Measurements from ENCODE around the gene ETFBKMT.
"Not testable (repeated sequence)": the region's sequence is repeated elsewhere in the genome, so short reads cannot be mapped to it uniquely, and the experiment has no call there.

Gene ETFBKMT

DNA sequence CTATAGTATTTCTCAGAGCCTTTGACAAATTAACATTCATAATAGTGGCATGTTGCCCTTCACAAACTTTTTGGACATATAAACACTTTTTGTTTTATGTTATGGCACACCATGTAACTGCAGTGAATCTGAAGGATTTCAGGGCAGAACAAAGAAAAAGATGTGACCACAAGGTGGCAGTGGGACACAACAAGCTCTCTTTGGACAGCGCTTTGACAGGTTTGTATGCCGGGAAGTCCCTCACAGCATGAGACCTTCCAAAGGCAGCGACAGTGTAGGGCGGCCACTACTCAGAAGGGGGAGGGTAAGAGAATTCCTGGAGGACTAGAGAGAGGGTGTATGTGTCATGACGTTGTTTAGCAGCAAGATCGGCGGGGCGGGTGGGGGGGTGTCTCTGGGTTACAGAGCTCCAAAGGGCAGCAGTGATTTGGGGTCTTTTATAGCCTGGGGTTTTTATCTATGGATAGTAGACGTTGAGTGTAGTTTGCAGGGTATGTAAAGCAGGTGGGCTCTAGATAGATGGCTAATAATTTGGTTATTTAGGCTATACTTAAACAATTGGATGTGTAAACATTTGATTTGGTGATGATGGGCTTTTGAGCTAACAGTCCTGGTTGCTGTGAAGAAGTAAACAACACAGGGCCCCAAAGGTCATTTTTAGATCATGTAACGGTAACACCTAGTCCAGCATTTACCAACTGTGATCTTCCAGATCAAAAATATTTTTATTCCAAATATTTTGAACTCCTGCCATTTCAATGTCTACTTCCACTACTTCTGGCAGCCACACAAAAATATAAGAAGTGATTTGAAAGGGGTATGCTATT is 22.9 kb downstream of the ETFBKMT start:
- H3K4me3 ChIP-seq (ENCODE audit: low read depth in 1 of 5, low read length in 5 of 5): no peak overlapping the region
- no peaks in the 10 kb centered on the region for H3K27me3 ChIP-seq (ENCODE audit: control insufficient read depth in 5 of 5, insufficient read depth in 4 of 5, low read length in 5 of 5)
- peaks cover 0 to 4% (median 0%) of the 10 kb centered on the region in 5 donors for H3K4me1 ChIP-seq (ENCODE audit: control insufficient read depth in 5 of 5, insufficient read depth in 5 of 5, low read length in 5 of 5)
- peaks cover 0 to 5% (median 3%) of the 10 kb centered on the region in 5 donors for H3K36me3 ChIP-seq (ENCODE audit: control insufficient read depth in 5 of 5, insufficient read depth in 5 of 5, low read length in 5 of 5)
- H3K9me3 ChIP-seq (ENCODE audit: control insufficient read depth in 5 of 5, low read length in 5 of 5): peaks cover 0 to 14% (median 7%) of the 10 kb centered on the region in 5 donors
- no peak overlapping the region for H3K9ac ChIP-seq (ENCODE audit: low read length in 5 of 5)
- no peak overlapping the region for H3K27ac ChIP-seq (ENCODE audit: low read depth, low read length)

DNA sequence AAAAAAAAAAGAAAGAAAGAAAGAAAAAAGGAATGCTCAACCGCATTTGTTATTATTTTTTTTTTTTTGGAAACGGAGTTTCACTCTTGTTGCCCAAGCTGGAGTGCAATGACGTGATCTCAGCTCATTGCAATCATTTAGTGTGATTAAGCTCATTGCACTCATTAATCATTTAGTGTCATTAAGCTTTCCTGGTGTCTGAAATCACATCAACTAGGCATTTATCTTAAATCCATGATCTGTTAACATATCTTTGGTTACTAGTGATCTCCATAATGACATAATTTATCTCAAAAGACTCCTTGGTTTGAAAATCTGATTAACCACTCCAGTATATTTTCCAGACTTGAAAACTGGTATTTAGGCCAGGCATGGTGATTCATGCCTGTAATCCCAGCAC is 26.3 kb downstream of the ETFBKMT start:
- Histone ChIP-seq H3K4me1 (ENCODE audit: control insufficient read depth in 5 of 5, insufficient read depth in 5 of 5, low read length in 5 of 5) (peaks cover 0 to 4% (median 0%) of the 10 kb centered on the region in 5 donors), H3K27ac (ENCODE audit: low read depth, low read length) (no peak overlapping the region), H3K9ac (ENCODE audit: low read length in 5 of 5) (no peak overlapping the region), H3K9me3 (ENCODE audit: control insufficient read depth in 5 of 5, low read length in 5 of 5) (peaks cover 0 to 14% (median 7%) of the 10 kb centered on the region in 5 donors), H3K27me3 (ENCODE audit: control insufficient read depth in 5 of 5, insufficient read depth in 4 of 5, low read length in 5 of 5) (no peaks in the 10 kb centered on the region), H3K4me3 (ENCODE audit: low read depth in 1 of 5, low read length in 5 of 5) (no peak overlapping the region), H3K36me3 (ENCODE audit: control insufficient read depth in 5 of 5, insufficient read depth in 5 of 5, low read length in 5 of 5) (peaks cover 0 to 10% (median 3%) of the 10 kb centered on the region in 5 donors)

DNA sequence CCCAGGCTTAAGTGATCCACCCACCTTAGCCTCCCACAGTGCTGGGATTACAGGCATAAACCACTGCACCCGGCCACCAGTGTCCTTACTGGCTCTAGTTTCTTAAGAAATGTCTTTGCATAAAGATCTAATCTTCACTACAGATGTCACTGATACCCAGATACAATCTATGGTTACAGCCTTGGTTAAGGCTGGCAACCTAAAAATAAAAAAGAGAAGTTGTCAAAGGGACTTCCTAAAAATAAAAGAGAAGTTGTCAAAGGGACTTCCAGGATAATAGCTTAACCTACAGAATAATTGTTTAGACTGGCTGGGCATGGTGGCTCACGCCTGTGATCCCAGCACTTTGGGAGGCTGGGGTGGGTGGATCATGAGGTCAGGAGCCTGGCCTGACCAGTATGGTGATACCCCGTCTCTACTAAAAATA is 27.6 kb downstream of the ETFBKMT start:
- Histone ChIP-seq H3K27me3 (ENCODE audit: control insufficient read depth in 5 of 5, insufficient read depth in 4 of 5, low read length in 5 of 5) (no peaks in the 10 kb centered on the region), H3K9me3 (ENCODE audit: control insufficient read depth in 5 of 5, low read length in 5 of 5) (peaks cover 0 to 14% (median 7%) of the 10 kb centered on the region in 5 donors), H3K4me3 (ENCODE audit: low read depth in 1 of 5, low read length in 5 of 5) (no peak overlapping the region), H3K27ac (ENCODE audit: low read depth, low read length) (no peak overlapping the region), H3K9ac (ENCODE audit: low read length in 5 of 5) (no peak overlapping the region), H3K36me3 (ENCODE audit: control insufficient read depth in 5 of 5, insufficient read depth in 5 of 5, low read length in 5 of 5) (peaks cover 0 to 10% (median 3%) of the 10 kb centered on the region in 5 donors), H3K4me1 (ENCODE audit: control insufficient read depth in 5 of 5, insufficient read depth in 5 of 5, low read length in 5 of 5) (peaks cover 0 to 4% (median 0%) of the 10 kb centered on the region in 5 donors)

DNA sequence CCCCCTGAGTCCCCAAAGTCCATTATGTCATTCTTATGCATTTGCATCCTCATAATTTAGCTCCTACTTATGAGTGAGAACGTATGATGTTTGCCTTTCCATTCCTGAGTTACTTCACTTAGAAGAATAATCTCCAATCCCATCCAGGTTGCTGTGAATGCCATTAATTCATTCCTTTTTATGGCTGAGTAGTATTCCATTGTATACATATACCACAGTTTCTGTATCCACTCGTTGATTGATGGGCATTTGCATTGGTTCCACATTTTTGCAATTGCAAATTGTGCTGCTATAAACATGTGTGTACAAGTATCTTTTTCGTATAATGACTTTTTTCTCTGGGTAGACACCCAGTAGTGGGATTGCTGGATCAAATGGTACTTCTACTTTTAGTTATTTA is 30.4 kb downstream of the ETFBKMT start:
- H3K27me3 ChIP-seq (ENCODE audit: control insufficient read depth in 5 of 5, insufficient read depth in 4 of 5, low read length in 5 of 5); H3K4me3 ChIP-seq (ENCODE audit: low read depth in 1 of 5, low read length in 5 of 5); H3K9ac ChIP-seq (ENCODE audit: low read length in 5 of 5); H3K9me3 ChIP-seq (ENCODE audit: control insufficient read depth in 5 of 5, low read length in 5 of 5); H3K27ac ChIP-seq (ENCODE audit: low read depth, low read length); H3K36me3 ChIP-seq (ENCODE audit: control insufficient read depth in 5 of 5, insufficient read depth in 5 of 5, low read length in 5 of 5); H3K4me1 ChIP-seq (ENCODE audit: control insufficient read depth in 5 of 5, insufficient read depth in 5 of 5, low read length in 5 of 5): not testable (repeated sequence)

DNA sequence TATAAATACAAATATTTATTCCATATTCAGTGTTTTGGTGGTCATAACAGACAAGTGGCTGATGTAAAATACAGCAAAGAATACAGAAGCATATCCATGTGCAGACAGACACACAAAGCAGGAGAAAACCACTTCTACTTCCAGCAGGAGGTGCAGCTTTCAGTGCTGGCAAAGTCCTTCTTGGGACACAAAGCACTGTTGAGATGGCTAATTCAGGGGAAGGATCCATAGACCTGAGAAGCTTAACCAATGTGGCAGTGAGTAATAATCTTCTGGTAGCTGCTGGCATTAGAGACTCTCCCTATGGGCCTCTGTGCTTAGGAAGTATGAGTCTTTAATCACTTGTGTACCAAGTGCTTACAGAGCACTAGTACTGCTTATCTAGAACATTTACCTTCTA is 42.6 kb downstream of the ETFBKMT start:
- H3K4me3 ChIP-seq (ENCODE audit: low read depth in 1 of 5, low read length in 5 of 5): no peak overlapping the region
- no peak overlapping the region for H3K9ac ChIP-seq (ENCODE audit: low read length in 5 of 5)
- no peaks in the 10 kb centered on the region for H3K27me3 ChIP-seq (ENCODE audit: control insufficient read depth in 5 of 5, insufficient read depth in 4 of 5, low read length in 5 of 5)
- no peak overlapping the region for H3K27ac ChIP-seq (ENCODE audit: low read depth, low read length)
- no peaks in the 10 kb centered on the region for H3K9me3 ChIP-seq (ENCODE audit: control insufficient read depth in 5 of 5, low read length in 5 of 5)
- H3K4me1 ChIP-seq (ENCODE audit: control insufficient read depth in 5 of 5, insufficient read depth in 5 of 5, low read length in 5 of 5): no peaks in the 10 kb centered on the region
- H3K36me3 ChIP-seq (ENCODE audit: control insufficient read depth in 5 of 5, insufficient read depth in 5 of 5, low read length in 5 of 5): peaks cover 4 to 17% (median 14%) of the 10 kb centered on the region in 5 donors

DNA sequence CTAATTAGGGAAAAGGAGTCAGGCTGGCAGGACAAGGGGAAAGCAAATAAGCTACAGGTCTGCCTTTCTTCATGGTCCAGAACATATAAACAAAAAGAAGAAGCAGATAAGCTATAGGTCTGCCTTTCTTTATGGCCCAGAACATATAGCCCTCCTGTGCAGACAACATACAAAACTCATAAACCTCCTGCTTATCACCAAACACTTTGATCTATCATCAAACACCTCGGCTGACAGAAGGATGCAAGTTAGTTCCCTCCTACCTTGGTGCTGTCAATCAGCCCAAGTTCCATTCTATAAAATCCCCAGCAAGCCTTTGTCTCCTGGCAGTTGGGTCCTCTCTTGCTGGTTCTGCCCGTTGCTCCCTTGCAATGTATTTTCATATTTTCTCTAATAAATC is 46.1 kb downstream of the ETFBKMT start:
- Histone ChIP-seq H3K9me3 (ENCODE audit: control insufficient read depth in 5 of 5, low read length in 5 of 5) (peaks cover 0 to 5% (median 0%) of the 10 kb centered on the region in 5 donors), H3K27ac (ENCODE audit: low read depth, low read length) (no peak overlapping the region), H3K4me1 (ENCODE audit: control insufficient read depth in 5 of 5, insufficient read depth in 5 of 5, low read length in 5 of 5) (no peaks in the 10 kb centered on the region), H3K4me3 (ENCODE audit: low read depth in 1 of 5, low read length in 5 of 5) (no peak overlapping the region), H3K27me3 (ENCODE audit: control insufficient read depth in 5 of 5, insufficient read depth in 4 of 5, low read length in 5 of 5) (no peaks in the 10 kb centered on the region), H3K36me3 (ENCODE audit: control insufficient read depth in 5 of 5, insufficient read depth in 5 of 5, low read length in 5 of 5) (peaks cover 0 to 10% (median 0%) of the 10 kb centered on the region in 5 donors), H3K9ac (ENCODE audit: low read length in 5 of 5) (no peak overlapping the region)

DNA sequence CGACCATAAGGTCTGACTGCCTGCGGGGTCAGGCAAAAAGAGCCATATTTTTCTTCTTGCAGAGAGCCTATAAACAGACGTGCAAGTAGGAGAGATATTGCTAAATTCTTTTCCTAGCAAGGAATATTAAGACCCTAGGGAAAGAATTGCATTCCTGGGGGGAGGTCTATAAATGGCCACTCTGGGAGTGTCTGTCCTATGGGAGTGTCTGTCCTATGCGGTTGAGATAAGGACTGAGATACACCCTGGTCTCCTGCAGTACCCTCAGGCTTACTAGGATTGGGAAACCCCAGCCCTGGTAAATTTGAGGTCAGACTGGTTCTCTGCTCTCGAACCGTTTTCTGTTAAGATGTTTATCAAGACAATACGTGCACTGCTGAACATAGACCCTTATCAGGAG is 48.6 kb downstream of the ETFBKMT start:
- H3K27ac ChIP-seq (ENCODE audit: low read depth, low read length); H3K4me1 ChIP-seq (ENCODE audit: control insufficient read depth in 5 of 5, insufficient read depth in 5 of 5, low read length in 5 of 5); H3K9ac ChIP-seq (ENCODE audit: low read length in 5 of 5); H3K9me3 ChIP-seq (ENCODE audit: control insufficient read depth in 5 of 5, low read length in 5 of 5); H3K4me3 ChIP-seq (ENCODE audit: low read depth in 1 of 5, low read length in 5 of 5); H3K36me3 ChIP-seq (ENCODE audit: control insufficient read depth in 5 of 5, insufficient read depth in 5 of 5, low read length in 5 of 5); H3K27me3 ChIP-seq (ENCODE audit: control insufficient read depth in 5 of 5, insufficient read depth in 4 of 5, low read length in 5 of 5): not testable (repeated sequence)

DNA sequence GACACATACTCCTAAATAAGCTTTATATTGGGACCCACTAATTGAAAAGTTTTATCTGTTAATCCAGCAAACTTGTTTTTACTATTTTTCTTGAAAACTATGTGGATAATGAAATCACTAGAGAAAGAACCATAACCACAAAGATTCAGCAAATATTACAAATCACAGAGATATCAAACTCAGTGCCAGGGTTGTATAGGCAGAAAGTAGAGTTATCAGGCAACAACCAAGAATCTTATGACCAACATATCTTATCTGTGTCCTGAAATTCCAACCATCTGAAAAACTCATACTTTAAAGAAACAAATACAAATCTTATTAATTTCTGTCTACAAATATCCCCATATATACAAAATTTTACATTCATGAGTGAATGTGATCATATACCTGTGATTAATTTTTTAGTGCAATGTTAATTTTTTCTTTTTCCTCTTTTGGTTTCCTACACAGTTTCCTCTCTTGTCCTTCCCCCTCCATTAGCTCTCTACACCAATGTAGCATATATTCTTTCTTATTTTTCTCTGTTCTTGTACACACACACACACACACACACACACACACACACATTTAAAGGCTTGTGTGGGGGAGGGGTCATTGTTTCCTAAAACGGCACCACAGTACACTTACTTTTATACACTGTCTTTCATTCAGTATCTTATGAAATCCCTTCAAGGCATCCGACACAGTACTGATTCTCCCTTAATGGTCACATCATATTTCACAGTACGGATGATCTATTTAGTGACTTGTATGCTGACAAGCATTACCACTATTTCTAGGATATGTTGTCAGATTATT is 50.7 kb downstream of the ETFBKMT start:
- Histone ChIP-seq H3K4me1 (ENCODE audit: control insufficient read depth in 5 of 5, insufficient read depth in 5 of 5, low read length in 5 of 5) (no peaks in the 10 kb centered on the region), H3K9me3 (ENCODE audit: control insufficient read depth in 5 of 5, low read length in 5 of 5) (peaks cover 0 to 5% (median 0%) of the 10 kb centered on the region in 5 donors), H3K27ac (ENCODE audit: low read depth, low read length) (no peak overlapping the region), H3K36me3 (ENCODE audit: control insufficient read depth in 5 of 5, insufficient read depth in 5 of 5, low read length in 5 of 5) (peaks cover 0 to 10% (median 0%) of the 10 kb centered on the region in 5 donors), H3K27me3 (ENCODE audit: control insufficient read depth in 5 of 5, insufficient read depth in 4 of 5, low read length in 5 of 5) (no peaks in the 10 kb centered on the region), H3K9ac (ENCODE audit: low read length in 5 of 5) (no peak overlapping the region), H3K4me3 (ENCODE audit: low read depth in 1 of 5, low read length in 5 of 5) (no peak overlapping the region)

DNA sequence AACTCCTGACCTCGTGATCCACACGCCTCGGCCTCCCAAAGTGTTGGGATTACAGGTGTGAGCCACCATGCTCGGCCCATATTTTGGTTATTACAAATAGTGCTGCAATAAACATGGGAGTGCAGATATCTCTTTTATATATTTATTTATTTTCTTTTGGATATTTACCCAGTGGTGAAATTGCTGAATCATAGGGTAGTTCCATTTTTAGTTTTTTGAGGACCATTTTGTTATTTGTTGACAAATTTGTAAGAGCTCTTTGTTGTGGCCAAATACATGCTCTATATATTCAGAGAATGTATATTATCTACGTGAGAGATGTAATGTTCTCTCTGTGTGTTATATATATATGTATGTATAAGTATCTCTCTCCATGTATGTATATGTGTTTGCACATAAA is 53.4 kb downstream of the ETFBKMT start:
- H3K27me3 ChIP-seq (ENCODE audit: control insufficient read depth in 5 of 5, insufficient read depth in 4 of 5, low read length in 5 of 5): no peaks in the 10 kb centered on the region
- no peaks in the 10 kb centered on the region for H3K4me1 ChIP-seq (ENCODE audit: control insufficient read depth in 5 of 5, insufficient read depth in 5 of 5, low read length in 5 of 5)
- peaks cover 0 to 5% (median 0%) of the 10 kb centered on the region in 5 donors for H3K9me3 ChIP-seq (ENCODE audit: control insufficient read depth in 5 of 5, low read length in 5 of 5)
- H3K4me3 ChIP-seq (ENCODE audit: low read depth in 1 of 5, low read length in 5 of 5): no peak overlapping the region
- no peak overlapping the region for H3K27ac ChIP-seq (ENCODE audit: low read depth, low read length)
- peaks cover 0 to 4% (median 0%) of the 10 kb centered on the region in 5 donors for H3K36me3 ChIP-seq (ENCODE audit: control insufficient read depth in 5 of 5, insufficient read depth in 5 of 5, low read length in 5 of 5)
- no peak overlapping the region for H3K9ac ChIP-seq (ENCODE audit: low read length in 5 of 5)

All from subcutaneous abdominal adipose tissue (tissue), 5 donors.